OCI-LY3 (cell line): ENCODE measurements around the gene MRPL55.
A peak's percentile ranks its signal among the peaks of the same experiment; 100 is the strongest.

ENCODE experiments used
- H2AFZ ChIP-seq: fragments of 200-600, 300-600 bp; shearing (Covaris generic); 2 replicates; pipeline ENCODE4 v1.6.0; 2014; ENCODE audit warnings: antibody characterized with exemption, low read depth, low read length
- H3K27ac ChIP-seq: fragments of 200-600, 300-600 bp; sonication (generic); 2 replicates; pipeline ENCODE4 v1.5.1; 2014; ENCODE audit warnings: mild to moderate bottlenecking, low read length, moderate library complexity, mixed read lengths
- H3K27me3 ChIP-seq: fragments of 200-600, 300-600 bp; sonication (generic); 2 replicates; pipeline ENCODE4 v1.6.1; 2014; ENCODE audit warnings: low read depth, low read length, mixed read lengths
- H3K36me3 ChIP-seq: fragments of 200-600, 300-600 bp; sonication (generic); replicated peaks from 2 replicates; pipeline ENCODE3; 2014; ENCODE audit warnings: low read depth, low read length, mixed read lengths
- H3K4me1 ChIP-seq: fragments of 300-600, 200-600 bp; sonication (generic); 2 replicates; pipeline ENCODE4 v1.6.1; 2014; ENCODE audit warnings: low read length, mixed read lengths
- H3K4me2 ChIP-seq: fragments of 200-600, 300-600 bp; sonication (generic); 2 replicates; pipeline ENCODE4 v1.6.1; 2014; ENCODE audit warnings: low read length, mixed read lengths
- H3K4me3 ChIP-seq: fragments of 300-600, 200-600 bp; sonication (generic); 2 replicates; pipeline ENCODE4 v1.5.1; 2014; ENCODE audit warnings: antibody characterized with exemption, mild to moderate bottlenecking, low read length, moderate library complexity
- H3K79me2 ChIP-seq: fragments of 300-600, 200-600 bp; shearing (Covaris generic); 2 replicates; pipeline ENCODE4 v1.6.1; 2014; ENCODE audit warnings: mild to moderate bottlenecking, low read length, mixed read lengths
- H3K9ac ChIP-seq: fragments of 300-600, 200-600 bp; shearing (Covaris generic); 2 replicates; pipeline ENCODE4 v1.6.0; 2014; ENCODE audit warnings: mild to moderate bottlenecking, low read length, moderate library complexity
- H3K9me3 ChIP-seq: fragments of 200-600, 300-600 bp; shearing (Covaris generic); 2 replicates; pipeline ENCODE4 v1.6.1; 2014; ENCODE audit warnings: low read length, mixed read lengths; ENCODE audit not compliant: insufficient read depth
- H4K20me1 ChIP-seq: fragments of 200-600, 300-600 bp; sonication (generic); 2 replicates; pipeline ENCODE4 v1.6.1; 2016; ENCODE audit warnings: low read length, mixed read lengths; ENCODE audit not compliant: insufficient read depth
- CTCF ChIP-seq: fragments of 200-600, 300-600 bp; sonication (generic); IDR thresholded peaks from 2 replicates; pipeline ENCODE4 v1.5.1; 2014; ENCODE audit warnings: antibody characterized with exemption, low read length, low read depth
- EZH2phosphoT487 ChIP-seq: fragments of 200-600 bp; shearing (Covaris generic); IDR thresholded peaks from 2 replicates; pipeline ENCODE4 v1.6.1; 2018; ENCODE audit warnings: antibody characterized with exemption, mixed run types, low read depth

Gene MRPL55

DNA sequence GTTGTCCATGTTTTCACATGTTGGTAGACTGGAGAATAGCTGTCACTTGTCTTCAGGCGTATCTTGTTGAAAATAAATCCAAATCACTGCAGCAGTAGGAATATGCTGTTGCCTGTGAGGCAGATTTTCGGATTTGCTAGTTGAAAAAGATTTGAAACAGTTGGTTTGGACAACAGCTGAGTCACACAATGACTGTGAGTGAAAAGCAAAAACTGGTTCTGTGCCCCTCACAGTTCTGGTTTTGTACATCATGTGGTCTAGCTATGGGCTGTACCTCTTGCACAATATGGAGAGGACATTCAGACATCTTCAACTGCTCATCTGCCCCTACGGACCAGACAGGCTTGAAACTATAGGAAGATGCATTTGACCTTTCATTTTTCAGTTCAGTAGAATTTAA, 24.8 kb downstream of the MRPL55 start:
- peaks cover 53% of the 10 kb centered on the region for H3K36me3 ChIP-seq
- H4K20me1 ChIP-seq, result peaks cover 68% of the 10 kb centered on the region
- H3K4me3 ChIP-seq, result peak overlapping the region; percentile 95
- peaks cover 97% of the 10 kb centered on the region for H3K79me2 ChIP-seq
- peak overlapping the region; percentile 94 for H3K4me2 ChIP-seq
- H3K4me1 ChIP-seq, result peaks cover 51% of the 10 kb centered on the region
- no peaks in the 10 kb centered on the region for H3K9me3 ChIP-seq
- peak overlapping the region; percentile 70 for H3K27ac ChIP-seq
- no peak overlapping the region for H2AFZ ChIP-seq
- H3K27me3 ChIP-seq, result no peaks in the 10 kb centered on the region
- no peak for TF ChIP-seq EZH2phosphoT487
- no peak for TF ChIP-seq CTCF
- peak overlapping the region; percentile 94 for H3K9ac ChIP-seq

- peaks cover 49% of the 10 kb centered on the region for H3K36me3 ChIP-seq
- peak overlapping the region; percentile 95 for H3K4me3 ChIP-seq
- H3K9me3 ChIP-seq, result no peaks in the 10 kb centered on the region
- H2AFZ ChIP-seq, result no peak overlapping the region
- H3K4me2 ChIP-seq, result peak overlapping the region; percentile 94
- peak overlapping the region; percentile 70 for H3K27ac ChIP-seq
- peaks cover 46% of the 10 kb centered on the region for H3K4me1 ChIP-seq
- H3K79me2 ChIP-seq, result peaks cover 93% of the 10 kb centered on the region
- H3K9ac ChIP-seq, result peak overlapping the region; percentile 94
- H4K20me1 ChIP-seq, result peaks cover 68% of the 10 kb centered on the region
- H3K27me3 ChIP-seq, result no peaks in the 10 kb centered on the region
- no peak for TF ChIP-seq CTCF
- no peak for TF ChIP-seq EZH2phosphoT487
Measured at GRCh38 chr1:228083871-228084278, 25.2 kb downstream of the MRPL55 start.

DNA sequence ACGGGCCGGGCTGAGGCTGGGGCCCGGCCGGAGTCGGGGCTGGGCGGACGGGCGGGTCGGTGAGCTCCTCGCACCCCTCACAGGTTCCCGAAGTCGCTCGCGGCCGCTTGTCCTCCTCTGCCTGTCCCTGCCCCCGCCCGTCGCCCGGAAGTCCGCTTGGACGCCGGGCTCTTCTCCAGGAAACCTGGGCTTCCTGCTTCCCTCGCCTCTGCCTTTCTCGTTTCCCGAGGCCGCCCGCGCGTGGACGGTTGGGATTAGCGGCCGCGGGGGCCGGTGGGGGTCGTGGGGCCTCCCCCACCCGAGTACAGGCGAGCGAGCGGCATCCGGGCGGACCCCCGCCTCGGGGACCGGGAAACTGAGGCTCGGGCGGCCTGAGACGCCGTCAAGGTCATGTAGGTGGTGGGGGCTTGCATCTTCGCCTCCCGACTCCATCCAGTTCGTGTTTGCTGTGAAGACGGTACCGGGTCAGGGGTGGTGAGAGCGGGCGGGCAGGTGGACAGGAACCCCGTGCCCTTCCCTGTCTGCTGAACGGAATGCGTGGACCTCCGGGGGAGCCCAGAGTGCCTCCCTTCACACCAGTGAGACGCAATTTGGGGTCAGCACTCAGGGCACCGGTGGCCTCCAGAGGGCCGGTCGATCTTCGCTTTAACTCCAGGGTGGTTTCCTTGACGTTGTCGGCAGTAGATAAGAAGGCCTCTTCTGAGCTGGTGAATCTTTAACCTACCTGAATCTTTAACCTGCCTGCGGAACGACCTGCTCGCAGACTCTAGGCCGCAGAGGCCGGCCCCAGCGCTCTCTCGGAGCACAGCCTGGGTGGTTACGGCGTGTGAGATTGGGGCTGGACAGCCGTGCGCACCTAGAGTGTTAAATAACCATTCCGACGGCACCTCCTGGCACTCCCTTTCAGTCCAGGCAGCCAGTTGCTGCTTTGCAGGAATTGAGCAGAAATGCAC, 25.9 kb downstream of the MRPL55 start:
- Histone ChIP-seq H3K27me3 (no peaks in the 10 kb centered on the region), H3K27ac (peak overlapping the region; percentile 70), H3K79me2 (peaks cover 86% of the 10 kb centered on the region), H3K9me3 (no peaks in the 10 kb centered on the region), H4K20me1 (peaks cover 63% of the 10 kb centered on the region), H3K9ac (peak overlapping the region; percentile 94), H3K4me1 (peaks cover 40% of the 10 kb centered on the region), H3K4me3 (peak overlapping the region; percentile 95), H3K36me3 (peaks cover 42% of the 10 kb centered on the region), H3K4me2 (peak overlapping the region; percentile 94), H2AFZ (no peak overlapping the region)
- no peak for TF ChIP-seq EZH2phosphoT487
- no peak for TF ChIP-seq CTCF

DNA sequence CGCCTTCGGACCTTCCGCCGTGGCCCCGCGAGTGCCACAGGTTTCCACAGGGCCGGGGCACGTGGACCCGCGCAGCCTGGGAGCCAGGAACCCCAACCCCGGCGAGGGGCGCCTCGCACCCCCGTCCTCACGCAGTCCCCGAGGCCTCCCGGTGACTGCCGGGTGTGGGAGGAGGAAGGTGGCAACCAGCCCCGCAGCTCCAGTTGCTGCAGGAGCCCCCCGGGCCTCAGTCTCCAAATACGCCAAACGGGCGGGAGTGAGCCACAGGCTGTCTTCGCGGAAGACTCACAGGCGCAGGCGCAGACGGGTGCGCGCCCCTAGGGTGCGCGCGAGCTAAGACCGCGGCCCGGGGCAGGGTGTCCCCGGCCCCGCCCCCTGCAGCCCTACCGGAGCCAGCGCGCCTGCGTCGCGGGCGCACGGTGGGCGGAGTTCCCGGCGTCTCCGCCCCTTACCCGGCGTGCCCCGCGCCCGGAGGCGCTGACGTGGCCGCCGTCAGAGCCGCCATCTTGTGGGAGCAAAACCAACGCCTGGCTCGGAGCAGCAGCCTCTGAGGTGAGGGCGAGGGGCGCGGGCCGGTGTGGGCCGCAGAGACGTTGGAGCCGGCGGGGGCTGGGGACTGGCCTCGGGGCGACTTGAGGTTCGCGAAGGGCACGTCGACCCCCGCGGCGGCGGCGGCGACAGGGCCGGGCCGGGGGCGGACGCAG, 26.7 kb downstream of the MRPL55 start, which contains the start of gene ARF1:
ARF1 (plus strand) TSS at position 495 of the 704 bp plus-strand sequence. CDS start 14,407 bp downstream, outside the sequence.
- TF ChIP-seq EZH2phosphoT487 (no peak), CTCF (no peak)
- peak within 1 kb of the TSS; percentile 70 for H3K27ac ChIP-seq

More for the DNA sequence above, 26.7 kb downstream of the MRPL55 start, which contains the start of gene ARF1:
- peak within 1 kb of the TSS; percentile 95 for H3K4me2 ChIP-seq
- peaks cover 78% of the 10 kb centered on the region for H3K79me2 ChIP-seq
- H3K36me3 ChIP-seq, result peaks cover 34% of the 10 kb centered on the region
- H4K20me1 ChIP-seq, result peaks cover 55% of the 10 kb centered on the region
- H3K27me3 ChIP-seq, result no peaks in the 10 kb centered on the region
- H3K4me3 ChIP-seq, result peak within 1 kb of the TSS; percentile 95
- H3K9ac ChIP-seq, result peak within 1 kb of the TSS; percentile 94
- H3K4me1 ChIP-seq, result peaks cover 31% of the 10 kb centered on the region
- H2AFZ ChIP-seq, result no peak within 1 kb of the TSS
- no peaks in the 10 kb centered on the region for H3K9me3 ChIP-seq
